SK-N-SH (cell line): ENCODE results near the gene WBP1L. TPM values are rescaled to one million over a fixed set of nuclear protein-coding genes. Genes with fewer than 3 reads are reported as not detected.
"Not testable (repeated sequence)": the region's sequence is repeated elsewhere in the genome, so short reads cannot be mapped to it uniquely, and the experiment has no call there.

Experiments
- CTCF ChIA-PET: fragments of 300-600, 350-600 bp; formaldehyde crosslinking; extraction: SDS; loops from one replicate; lab custom pipeline; 2021; lab: Yijun Ruan, JAX
- POLR2A ChIA-PET: fragments of 350-600 bp; sonication (Branson Sonifier 250); formaldehyde crosslinking; extraction: SDS; loops from one replicate; lab custom pipeline; 2020; ENCODE audit warnings: antibody characterized with exemption, inconsistent platforms; lab: Yijun Ruan, JAX
- DNase-seq: peaks from one replicate; pipeline ENCODE4 v3.0.0; 2012
- H2AFZ ChIP-seq: fragments of 200-600 bp; sonication (generic); 2 replicates; pipeline ENCODE4 v1.8.1; 2016; ENCODE audit warnings: antibody characterized with exemption, mild to moderate bottlenecking, low read depth
- H3F3A ChIP-seq: fragments of 200-600 bp; sonication (generic); replicated peaks from 2 replicates; pipeline ENCODE3; 2016; ENCODE audit warnings: antibody characterized with exemption, mild to moderate bottlenecking; ENCODE audit not compliant: insufficient read depth
- H3K27ac ChIP-seq, 2 experiments: fragments of 200-500 bp in 1 of 2; fragments of 200-600 bp in 1 of 2; sonication (Bioruptor generic) in 1 of 2; sonication (generic), shearing (Covaris generic) in 1 of 2; 2 replicates each; pipeline versions ENCODE4 v1.5.1 to v1.6.1; 2014 to 2016; ENCODE audit warnings: low read depth in 2 of 2, inconsistent platforms in 1 of 2, low read length in 1 of 2, mild to moderate bottlenecking in 1 of 2, mixed read lengths in 1 of 2
- H3K27me3 ChIP-seq: fragments of 200-600 bp; sonication (generic), shearing (Covaris generic); 2 replicates; pipeline ENCODE4 v1.6.1; 2016; ENCODE audit warnings: mixed run types; ENCODE audit not compliant: insufficient read depth
- H3K36me3 ChIP-seq, 2 experiments: fragments of 200-500 bp in 1 of 2; fragments of 200-600 bp in 1 of 2; sonication (Bioruptor generic) in 1 of 2; sonication (generic) in 1 of 2; replicated peaks in 1 of 2; 2 replicates each; pipeline versions ENCODE3 to v1.5.1; 2014 to 2016; ENCODE audit warnings: low read length in 1 of 2, mild to moderate bottlenecking in 1 of 2; ENCODE audit not compliant: insufficient read depth in 2 of 2, control insufficient read depth in 1 of 2
- H3K4me1 ChIP-seq, 2 experiments: fragments of 200-500 bp in 1 of 2; fragments of 200-600 bp in 1 of 2; sonication (Bioruptor generic) in 1 of 2; sonication (generic), shearing (Covaris generic) in 1 of 2; 2 replicates each; pipeline versions ENCODE4 v1.5.1 to v1.6.1; 2014 to 2016; ENCODE audit warnings: low read depth in 1 of 2, low read length in 1 of 2, mixed run types in 1 of 2; ENCODE audit not compliant: insufficient read depth in 2 of 2, control insufficient read depth in 1 of 2
- H3K4me2 ChIP-seq: fragments of 200-600 bp; sonication (generic), shearing (Covaris generic); 2 replicates; pipeline ENCODE4 v1.6.1; 2017; ENCODE audit warnings: mixed run types
- H3K4me3 ChIP-seq, 2 experiments: fragments of 200-500 bp in 1 of 2; fragments of 200-600 bp in 1 of 2; sonication (Bioruptor generic) in 1 of 2; sonication (generic), shearing (Covaris generic) in 1 of 2; 2 replicates each; pipeline versions ENCODE4 v1.5.1 to v1.8.1; 2014 to 2016; ENCODE audit warnings: low read depth in 2 of 2, inconsistent platforms in 1 of 2, low read length in 1 of 2, mild to moderate bottlenecking in 1 of 2, mixed read lengths in 1 of 2, moderate library complexity in 1 of 2
- H3K79me2 ChIP-seq: fragments of 200-600 bp; sonication (generic); 2 replicates; pipeline ENCODE4 v1.8.1; 2017; ENCODE audit warnings: mild to moderate bottlenecking; ENCODE audit not compliant: insufficient read depth
- H3K9ac ChIP-seq: fragments of 200-600 bp; sonication (generic); 2 replicates; pipeline ENCODE4 v1.6.1; 2017; ENCODE audit warnings: mixed run types
- H3K9me2 ChIP-seq: fragments of 200-600 bp; sonication (generic); 2 replicates; pipeline ENCODE4 v1.6.1; 2017; ENCODE audit warnings: mixed run types
- H3K9me3 ChIP-seq: fragments of 200-600 bp; sonication (generic); 2 replicates; pipeline ENCODE4 v1.6.1; 2017; ENCODE audit warnings: mixed run types, mild to moderate bottlenecking, moderate library complexity
- H4K20me1 ChIP-seq: fragments of 200-600 bp; sonication (generic); 2 replicates; pipeline ENCODE4 v1.6.1; 2017; ENCODE audit warnings: mild to moderate bottlenecking, mixed run types; ENCODE audit not compliant: insufficient read depth
- CHD2 ChIP-seq: fragments of 150-350 bp; IDR thresholded peaks from 2 replicates; pipeline ENCODE4 v1.6.1; 2018; ENCODE audit warnings: low read length; ENCODE audit not compliant: partially characterized antibody
- EP300 ChIP-seq, 2 experiments: IDR thresholded peaks; 2 replicates each; pipeline versions ENCODE4 v1.4.0 to v1.6.1; 2012; ENCODE audit warnings: borderline replicate concordance in 1 of 2, low read depth in 1 of 2, low read length in 1 of 2
- EZH2phosphoT487 ChIP-seq: fragments of 200-600 bp; sonication (generic); IDR thresholded peaks from 2 replicates; pipeline ENCODE4 v1.6.1; 2017; ENCODE audit warnings: low read depth, mixed run types, mild to moderate bottlenecking, antibody characterized with exemption, moderate library complexity, borderline replicate concordance
- FOSL2 ChIP-seq: IDR thresholded peaks from 2 replicates; pipeline ENCODE4 v1.4.0; 2012; ENCODE audit warnings: low read depth, mild to moderate bottlenecking, moderate library complexity, borderline replicate concordance
- FOXJ3 ChIP-seq: sonication (generic); formaldehyde crosslinking; IDR thresholded peaks from 2 replicates; pipeline ENCODE4 v1.5.1; 2020; ENCODE audit warnings: mild to moderate bottlenecking, missing genetic modification reagents
- GABPA ChIP-seq: IDR thresholded peaks from 2 replicates; pipeline ENCODE4 v1.4.0; 2012; ENCODE audit warnings: low read depth, mild to moderate bottlenecking
- JUND ChIP-seq: IDR thresholded peaks from 2 replicates; pipeline ENCODE4 v1.4.0; 2012
- MEF2A ChIP-seq: IDR thresholded peaks from 2 replicates; pipeline ENCODE4 v1.4.0; 2012; ENCODE audit warnings: low read depth, borderline replicate concordance
- NRF1 ChIP-seq: IDR thresholded peaks from 2 replicates; pipeline ENCODE4 v1.6.1; 2012; ENCODE audit warnings: low read depth, mild to moderate bottlenecking, low read length
- RCOR1 ChIP-seq: fragments of 150-350 bp; IDR thresholded peaks from 2 replicates; pipeline ENCODE4 v1.6.1; 2017; ENCODE audit warnings: antibody characterized with exemption, low read length
- SIN3A ChIP-seq: IDR thresholded peaks from 2 replicates; pipeline ENCODE4 v1.6.1; 2012; ENCODE audit warnings: low read depth, mild to moderate bottlenecking, low read length, moderate library complexity, borderline replicate concordance
- SMC3 ChIP-seq: IDR thresholded peaks from 2 replicates; pipeline ENCODE4 v1.6.1; 2012; ENCODE audit warnings: low read depth, low read length, improper control_type of control experiment
- TAF1 ChIP-seq: IDR thresholded peaks from 2 replicates; pipeline ENCODE4 v1.6.1; 2012; ENCODE audit warnings: low read depth, mild to moderate bottlenecking, low read length, moderate library complexity, borderline replicate concordance
- TCF12 ChIP-seq: IDR thresholded peaks from 2 replicates; pipeline ENCODE4 v1.4.0; 2012
- TEAD4 ChIP-seq: IDR thresholded peaks from 2 replicates; pipeline ENCODE4 v1.4.0; 2012; ENCODE audit warnings: mild to moderate bottlenecking, borderline replicate concordance; ENCODE audit not compliant: insufficient read depth
- WGBS: methylation state at CpG from one replicate; pipeline ENCODE4 v1.1.6; 2017; ENCODE audit warnings: low lambda C conversion rate; 5-methylcytosine and 5-hydroxymethylcytosine counted together
- polyA plus RNA-seq, 3 experiments: library from polyadenylated mRNA; depleted of rRNA; stranded (reverse); fragments of >200 nt; gene quantifications; 2 replicates each; pipeline ENCODE4 v1.2.3, GENCODE V29; 2012
- TF ChIP-seq, protein P1 (sequence below): IDR thresholded peaks from 2 replicates; pipeline ENCODE4 v1.4.0; 2012; ENCODE audit warnings: low read depth, borderline replicate concordance
- TF ChIP-seq, protein P2 (sequence below): IDR thresholded peaks from 2 replicates; pipeline ENCODE4 v1.4.0; 2012; ENCODE audit warnings: low read depth, borderline replicate concordance
- TF ChIP-seq, protein P3 (sequence below): fragments of 200-600 bp; sonication (generic); IDR thresholded peaks from 2 replicates; pipeline ENCODE4 v1.6.1; 2017; ENCODE audit warnings: antibody characterized with exemption, mild to moderate bottlenecking, moderate library complexity

Gene WBP1L
- polyA plus RNA-seq, 1 of the 3 experiments (the other 2 are of a cell fraction): 22.8 TPM

DNA sequence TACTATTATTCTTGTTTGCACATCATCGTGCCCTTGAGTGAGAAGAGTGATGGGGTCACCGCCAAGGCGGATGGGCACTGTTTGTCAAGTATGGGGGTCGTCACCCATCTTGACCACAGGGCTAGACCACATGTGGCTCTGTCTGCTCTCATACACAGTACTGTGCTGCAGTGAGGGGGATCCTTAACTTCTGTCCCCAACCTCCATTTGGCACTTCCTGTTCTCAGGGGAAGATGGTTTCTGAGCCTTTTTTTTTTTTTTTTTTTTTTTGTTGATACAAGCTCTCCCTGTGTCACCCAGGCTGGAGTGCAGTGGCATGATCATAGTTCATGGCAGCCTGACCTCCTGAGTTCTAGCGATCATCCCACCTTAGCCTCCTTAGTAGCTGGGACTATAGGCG is 13.6 kb downstream of the WBP1L start (continued):
- TF ChIP-seq EZH2phosphoT487: no peak
- TF ChIP-seq, protein P1, sequence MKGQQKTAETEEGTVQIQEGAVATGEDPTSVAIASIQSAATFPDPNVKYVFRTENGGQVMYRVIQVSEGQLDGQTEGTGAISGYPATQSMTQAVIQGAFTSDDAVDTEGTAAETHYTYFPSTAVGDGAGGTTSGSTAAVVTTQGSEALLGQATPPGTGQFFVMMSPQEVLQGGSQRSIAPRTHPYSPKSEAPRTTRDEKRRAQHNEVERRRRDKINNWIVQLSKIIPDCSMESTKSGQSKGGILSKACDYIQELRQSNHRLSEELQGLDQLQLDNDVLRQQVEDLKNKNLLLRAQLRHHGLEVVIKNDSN: no peak
- TF ChIP-seq, protein P2, sequence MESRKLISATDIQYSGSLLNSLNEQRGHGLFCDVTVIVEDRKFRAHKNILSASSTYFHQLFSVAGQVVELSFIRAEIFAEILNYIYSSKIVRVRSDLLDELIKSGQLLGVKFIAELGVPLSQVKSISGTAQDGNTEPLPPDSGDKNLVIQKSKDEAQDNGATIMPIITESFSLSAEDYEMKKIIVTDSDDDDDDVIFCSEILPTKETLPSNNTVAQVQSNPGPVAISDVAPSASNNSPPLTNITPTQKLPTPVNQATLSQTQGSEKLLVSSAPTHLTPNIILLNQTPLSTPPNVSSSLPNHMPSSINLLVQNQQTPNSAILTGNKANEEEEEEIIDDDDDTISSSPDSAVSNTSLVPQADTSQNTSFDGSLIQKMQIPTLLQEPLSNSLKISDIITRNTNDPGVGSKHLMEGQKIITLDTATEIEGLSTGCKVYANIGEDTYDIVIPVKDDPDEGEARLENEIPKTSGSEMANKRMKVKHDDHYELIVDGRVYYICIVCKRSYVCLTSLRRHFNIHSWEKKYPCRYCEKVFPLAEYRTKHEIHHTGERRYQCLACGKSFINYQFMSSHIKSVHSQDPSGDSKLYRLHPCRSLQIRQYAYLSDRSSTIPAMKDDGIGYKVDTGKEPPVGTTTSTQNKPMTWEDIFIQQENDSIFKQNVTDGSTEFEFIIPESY: no peak
- TF ChIP-seq, protein P3, sequence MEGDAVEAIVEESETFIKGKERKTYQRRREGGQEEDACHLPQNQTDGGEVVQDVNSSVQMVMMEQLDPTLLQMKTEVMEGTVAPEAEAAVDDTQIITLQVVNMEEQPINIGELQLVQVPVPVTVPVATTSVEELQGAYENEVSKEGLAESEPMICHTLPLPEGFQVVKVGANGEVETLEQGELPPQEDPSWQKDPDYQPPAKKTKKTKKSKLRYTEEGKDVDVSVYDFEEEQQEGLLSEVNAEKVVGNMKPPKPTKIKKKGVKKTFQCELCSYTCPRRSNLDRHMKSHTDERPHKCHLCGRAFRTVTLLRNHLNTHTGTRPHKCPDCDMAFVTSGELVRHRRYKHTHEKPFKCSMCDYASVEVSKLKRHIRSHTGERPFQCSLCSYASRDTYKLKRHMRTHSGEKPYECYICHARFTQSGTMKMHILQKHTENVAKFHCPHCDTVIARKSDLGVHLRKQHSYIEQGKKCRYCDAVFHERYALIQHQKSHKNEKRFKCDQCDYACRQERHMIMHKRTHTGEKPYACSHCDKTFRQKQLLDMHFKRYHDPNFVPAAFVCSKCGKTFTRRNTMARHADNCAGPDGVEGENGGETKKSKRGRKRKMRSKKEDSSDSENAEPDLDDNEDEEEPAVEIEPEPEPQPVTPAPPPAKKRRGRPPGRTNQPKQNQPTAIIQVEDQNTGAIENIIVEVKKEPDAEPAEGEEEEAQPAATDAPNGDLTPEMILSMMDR: no peak
- no peak for TF ChIP-seq RCOR1

DNA sequence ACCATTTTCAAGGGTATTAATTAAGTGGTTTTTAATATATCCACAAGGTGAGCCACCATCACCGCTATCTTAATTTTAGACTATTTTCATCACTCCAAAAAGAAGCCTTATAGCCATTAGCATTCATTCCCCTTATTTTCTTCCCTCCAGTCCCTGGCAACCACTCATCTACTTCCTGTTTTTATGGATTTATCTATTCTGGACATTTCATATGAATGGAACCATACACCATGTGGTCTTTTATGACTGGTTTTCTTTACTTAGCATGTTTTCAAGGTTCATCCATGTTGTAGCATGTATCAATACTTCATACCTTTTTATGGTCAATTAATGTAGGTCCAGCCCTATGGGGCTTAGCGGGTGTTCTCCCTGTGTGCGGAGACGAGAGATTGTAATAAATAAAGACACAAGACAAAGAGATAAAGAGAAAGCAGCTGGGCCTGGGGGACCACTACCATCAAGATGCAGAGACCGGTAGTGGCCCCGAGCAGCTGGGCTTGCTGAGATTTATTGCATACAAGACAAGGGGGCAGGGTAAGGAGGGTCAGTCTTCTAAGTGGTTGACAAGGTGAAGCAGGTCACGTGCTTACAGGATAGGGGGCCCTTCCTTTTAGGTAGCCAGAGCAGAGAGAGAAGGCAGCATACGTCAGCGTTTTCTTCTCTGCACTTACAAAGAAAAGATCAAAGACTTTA is 14.6 kb downstream of the WBP1L start:
- H3K4me2 ChIP-seq: no peak overlapping the region
- DNase-seq: no peak
- H3K27ac ChIP-seq: no peak overlapping the region
- TF ChIP-seq, protein P3: no peak
- TF ChIP-seq FOSL2 (no peak), RCOR1 (no peak), EP300 (IDR thresholded peaks at IDR 0.05; ENCODE audit: borderline replicate concordance in 1 of 2, low read depth in 1 of 2, low read length in 1 of 2) (no peak), FOXJ3 (CRISPR knock-in tag) (no peak), GABPA (no peak), JUND (no peak), TEAD4 (no peak), TAF1 (no peak), NRF1 (no peak), SIN3A (no peak), MEF2A (no peak), SMC3 (no peak), CHD2 (no peak), TCF12 (no peak)
- peaks cover 0 to 2% of the 10 kb centered on the region in 2 experiments; a peak in 1 of 4 replicates for H3K4me1 ChIP-seq
- H3K9me2 ChIP-seq: no peaks in the 10 kb centered on the region
- H3K27me3 ChIP-seq: no peaks in the 10 kb centered on the region
- CTCF ChIA-PET: no interaction called here
- H3K79me2 ChIP-seq: peaks cover 69% of the 10 kb centered on the region
- no peak overlapping the region for H3K4me3 ChIP-seq
- POLR2A ChIA-PET: no interaction called here
- H3K36me3 ChIP-seq: no peaks in the 10 kb centered on the region
- H4K20me1 ChIP-seq: peaks cover 17% of the 10 kb centered on the region; the same call in 1 of the 2 replicates
- WGBS: 97% methylated on average over 9 of the region's 9 CpGs
- no peak overlapping the region for H3K9ac ChIP-seq
- H3F3A ChIP-seq: no peaks in the 10 kb centered on the region
- no peaks in the 10 kb centered on the region for H3K9me3 ChIP-seq
- H2AFZ ChIP-seq: no peak overlapping the region

DNA sequence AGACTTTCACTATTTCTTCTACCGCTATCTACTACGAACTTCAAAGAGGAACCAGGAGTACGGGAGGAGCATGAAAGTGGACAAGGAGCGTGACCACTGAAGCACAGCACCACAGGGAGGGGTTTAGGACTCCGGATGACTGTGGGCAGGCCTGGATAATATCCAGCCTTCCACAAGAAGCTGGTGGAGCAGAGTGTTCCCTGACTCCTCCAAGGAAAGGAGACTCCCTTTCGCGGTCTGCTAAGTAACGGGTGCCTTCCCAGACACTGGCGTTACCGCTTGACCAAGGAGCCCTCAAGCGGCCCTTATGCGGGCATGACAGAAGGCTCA is 15.2 kb downstream of the WBP1L start:
- POLR2A ChIA-PET: not testable (repeated sequence)
- peaks cover 12% of the 10 kb centered on the region; the same call in 1 of the 2 replicates for H4K20me1 ChIP-seq
- WGBS: 98% methylated on average over 5 of the region's 12 CpGs

More for the DNA sequence above, 15.2 kb downstream of the WBP1L start:
- CTCF ChIA-PET, H3K4me2 ChIP-seq, H3K4me3 ChIP-seq, H3K36me3 ChIP-seq, H3F3A ChIP-seq, H3K9ac ChIP-seq, H3K27me3 ChIP-seq, H3K4me1 ChIP-seq, H2AFZ ChIP-seq, H3K9me3 ChIP-seq, DNase-seq, H3K27ac ChIP-seq, H3K9me2 ChIP-seq: not testable (repeated sequence)
- H3K79me2 ChIP-seq: peaks cover 64% of the 10 kb centered on the region
